ENCODE results near the gene MRPL47.

MRPL47 gene

GRCh38 chr3:179542375-179542774 is 62.1 kb downstream of the MRPL47 start:
- no peak for DNase-seq (ENCODE audit: extremely low read depth, low read depth)
- no peak overlapping the region for H3K4me3 ChIP-seq (replicated peaks; ENCODE audit: low read depth, low read length)
- TF ChIP-seq CTCF (IDR thresholded peaks at IDR 0.05; ENCODE audit: low read depth, low read length, missing control alignments) = no peak

GRCh38 chr3:179541596-179541995 is 62.8 kb downstream of the MRPL47 start:
- no peak overlapping the region for H3K4me3 ChIP-seq (replicated peaks; ENCODE audit: low read depth, low read length)
- no peak for DNase-seq (ENCODE audit: extremely low read depth, low read depth)
- no peak for TF ChIP-seq CTCF (IDR thresholded peaks at IDR 0.05; ENCODE audit: low read depth, low read length, missing control alignments)

- DNase-seq (ENCODE audit: extremely low read depth, low read depth) = no peak
- H3K4me3 ChIP-seq (replicated peaks; ENCODE audit: low read depth, low read length) = no peak overlapping the region
- no peak for TF ChIP-seq CTCF (IDR thresholded peaks at IDR 0.05; ENCODE audit: low read depth, low read length, missing control alignments)
Observed at GRCh38 chr3:179541094-179541493, 63.3 kb downstream of the MRPL47 start.

Measured in HFF-Myc (cell line).